HCT116 (cell line): ENCODE measurements around the gene KNDC1. TPM values are rescaled to one million over a fixed set of nuclear protein-coding genes. Genes with fewer than 3 reads are reported as not detected.

ENCODE experiments used
- ATAC-seq: fragments of 200-7000 bp; cut with Tn5 transposase; 2 replicates; pipeline ENCODE4 v1.9.1; 2020; ENCODE audit warnings: mild to moderate bottlenecking, moderate library complexity
- BruUV-seq: library from RNA; stranded (reverse); fragments of 400-500 nt; replicated peaks from 2 replicates; lab custom pipeline; 2021; lab: Mats Ljungman, UMichigan
- CTCF ChIA-PET: fragments of 300-600 bp; sonication (Branson Sonifier 250); formaldehyde crosslinking; loops from one replicate; lab custom pipeline; 2021; ENCODE audit warnings: antibody characterized with exemption; lab: Charles Lee
- POLR2A ChIA-PET: fragments of 300-600, 350-600 bp; sonication (Branson Sonifier 250); formaldehyde crosslinking; loops from one replicate; lab custom pipeline; 2021; ENCODE audit warnings: antibody characterized with exemption; lab: Charles Lee
- RAD21 ChIA-PET, 2 experiments: fragments of 300-600 bp; sonication (Branson Sonifier 250); formaldehyde crosslinking; loops; one replicate each; lab custom pipeline; 2023; ENCODE audit warnings: low total read pairs in 2 of 2; ENCODE audit not compliant: uncharacterized antibody in 2 of 2, unreplicated experiment in 2 of 2, low non-redundant PET in 1 of 2; lab: Charles Lee
- DNase-seq: peaks from one replicate; pipeline ENCODE4 v3.0.0-alpha.2; 2010; ENCODE audit warnings: low read depth, low spot score
- H2AFZ ChIP-seq: fragments of 200-600 bp; shearing (Covaris generic), sonication (generic); 2 replicates; pipeline ENCODE4 v1.6.1; 2017; ENCODE audit warnings: low read depth, mixed run types, mixed read lengths, antibody characterized with exemption, low read length; ENCODE audit not compliant: poor library complexity, severe bottlenecking
- H3K27ac ChIP-seq: 2 replicates; pipeline ENCODE4 v1.5.1; 2012; ENCODE audit warnings: low read depth, low read length
- H3K27me3 ChIP-seq: fragments of 200-600 bp; sonication (generic); 2 replicates; pipeline ENCODE4 v1.6.1; 2016; ENCODE audit warnings: mixed run types, low read length, mixed read lengths; ENCODE audit not compliant: insufficient read depth
- H3K36me3 ChIP-seq, 2 experiments: fragments of 200-500 bp in 1 of 2; fragments of 200-600 bp in 1 of 2; sonication (Bioruptor generic) in 1 of 2; sonication (generic) in 1 of 2; 2 replicates each; pipeline versions ENCODE4 v1.5.1 to v1.6.1; 2014 to 2016; ENCODE audit warnings: low read length in 2 of 2, inconsistent platforms in 1 of 2, mixed read lengths in 1 of 2, mixed run types in 1 of 2; ENCODE audit not compliant: insufficient read depth in 2 of 2, control insufficient read depth in 1 of 2
- H3K4me1 ChIP-seq, 2 experiments: fragments of 200-600 bp in 1 of 2; sonication (generic) in 1 of 2; 2 replicates each; pipeline versions ENCODE4 v1.5.1 to v1.6.1; 2012 to 2017; ENCODE audit warnings: low read length in 2 of 2, inconsistent platforms in 1 of 2, mild to moderate bottlenecking in 1 of 2, mixed read lengths in 1 of 2, mixed run types in 1 of 2, moderate library complexity in 1 of 2; ENCODE audit not compliant: insufficient read depth in 2 of 2, control insufficient read depth in 1 of 2
- H3K4me2 ChIP-seq: fragments of 200-600 bp; sonication (generic); 2 replicates; pipeline ENCODE4 v1.6.1; 2017; ENCODE audit warnings: mixed run types, low read length, mixed read lengths
- H3K4me3 ChIP-seq, 2 experiments: fragments of 200-600 bp in 1 of 2; sonication (generic) in 1 of 2; replicated peaks in 1 of 2; 2 replicates each; pipeline ENCODE4 v1.5.1; 2011 to 2016; ENCODE audit warnings: low read length in 2 of 2, control low read depth in 1 of 2, low read depth in 1 of 2, mild to moderate bottlenecking in 1 of 2, mixed read lengths in 1 of 2, mixed run types in 1 of 2
- H3K79me2 ChIP-seq: fragments of 200-600 bp; sonication (generic); 2 replicates; pipeline ENCODE4 v1.6.1; 2017; ENCODE audit warnings: mild to moderate bottlenecking, mixed run types, low read length, moderate library complexity, mixed read lengths; ENCODE audit not compliant: insufficient read depth
- H3K9ac ChIP-seq: fragments of 200-600 bp; sonication (generic); 2 replicates; pipeline ENCODE4 v1.6.1; 2016; ENCODE audit warnings: low read length, mixed read lengths
- H3K9me2 ChIP-seq: fragments of 200-600 bp; sonication (generic), shearing (Covaris generic); 2 replicates; pipeline ENCODE4 v1.6.1; 2017; ENCODE audit warnings: mixed run types, mild to moderate bottlenecking, moderate library complexity; ENCODE audit not compliant: insufficient read depth
- H3K9me3 ChIP-seq, 2 experiments: fragments of 200-500 bp in 1 of 2; fragments of 200-600 bp in 1 of 2; sonication (Bioruptor generic) in 1 of 2; sonication (generic) in 1 of 2; 2 replicates each; pipeline ENCODE4 v1.6.1; 2014 to 2017; ENCODE audit warnings: low read length in 2 of 2, mixed read lengths in 2 of 2, inconsistent platforms in 1 of 2, low read depth in 1 of 2, mild to moderate bottlenecking in 1 of 2, mixed run types in 1 of 2, moderate library complexity in 1 of 2; ENCODE audit not compliant: control insufficient read depth in 1 of 2, insufficient read depth in 1 of 2
- H4K20me1 ChIP-seq: fragments of 200-600 bp; sonication (generic), shearing (Covaris generic); 2 replicates; pipeline ENCODE4 v1.6.1; 2017; ENCODE audit warnings: mixed run types, mild to moderate bottlenecking, moderate library complexity; ENCODE audit not compliant: insufficient read depth
- CBX3 ChIP-seq: IDR thresholded peaks from 2 replicates; pipeline ENCODE4 v1.6.1; 2012; ENCODE audit warnings: low read depth
- CEBPB ChIP-seq: IDR thresholded peaks from 2 replicates; pipeline ENCODE4 v1.6.1; 2012; ENCODE audit warnings: low read depth
- CTCF ChIP-seq, 3 experiments: fragments of 200-600 bp in 1 of 3; sonication (generic) in 1 of 3; IDR thresholded peaks in 2 of 3; conservative IDR thresholded peaks in 1 of 3; 2 replicates each; pipeline ENCODE4 v1.5.1; 2012 to 2017; ENCODE audit warnings: low read depth in 2 of 3, low read length in 2 of 3, antibody characterized with exemption in 1 of 3, borderline replicate concordance in 1 of 3, control low read depth in 1 of 3, mild to moderate bottlenecking in 1 of 3, mixed read lengths in 1 of 3, mixed run types in 1 of 3, moderate library complexity in 1 of 3; ENCODE audit not compliant: insufficient read depth in 1 of 3
- EGR1 ChIP-seq: IDR thresholded peaks from 2 replicates; pipeline ENCODE4 v1.6.1; 2012; ENCODE audit warnings: low read depth
- ELF1 ChIP-seq: IDR thresholded peaks from 2 replicates; pipeline ENCODE4 v1.6.1; 2012; ENCODE audit warnings: low read depth, borderline replicate concordance
- EZH2 ChIP-seq: fragments of 200-600 bp; sonication (generic); IDR thresholded peaks from 2 replicates; pipeline ENCODE4 v1.6.1; 2017; ENCODE audit warnings: antibody characterized with exemption, mixed run types
- EZH2phosphoT487 ChIP-seq: fragments of 200-600 bp; IDR thresholded peaks from 2 replicates; pipeline ENCODE4 v1.6.1; 2018; ENCODE audit warnings: antibody characterized with exemption, borderline replicate concordance
- JUND ChIP-seq: IDR thresholded peaks from 2 replicates; pipeline ENCODE4 v1.6.1; 2012
- POLR2A ChIP-seq: IDR thresholded peaks from 2 replicates; pipeline ENCODE4 v1.7.0; 2011; ENCODE audit warnings: borderline replicate concordance; ENCODE audit not compliant: insufficient read depth, insufficient read length; ENCODE audit errors: extremely low read depth
- POLR2AphosphoS5 ChIP-seq: IDR thresholded peaks from 2 replicates; pipeline ENCODE4 v1.6.1; 2011; ENCODE audit warnings: mild to moderate bottlenecking, low read depth, low read length, moderate library complexity
- RAD21 ChIP-seq: IDR thresholded peaks from 2 replicates; pipeline ENCODE4 v1.6.1; 2012; ENCODE audit warnings: low read depth, mild to moderate bottlenecking
- SIN3A ChIP-seq: IDR thresholded peaks from 2 replicates; pipeline ENCODE4 v1.6.1; 2012; ENCODE audit warnings: low read depth
- SP1 ChIP-seq: IDR thresholded peaks from 2 replicates; pipeline ENCODE4 v1.6.1; 2012; ENCODE audit warnings: low read depth
- SRF ChIP-seq: IDR thresholded peaks from 2 replicates; pipeline ENCODE4 v1.6.1; 2012; ENCODE audit warnings: low read depth
- TCF7L2 ChIP-seq: IDR thresholded peaks from 2 replicates; pipeline ENCODE4 v1.7.0; 2011; ENCODE audit warnings: borderline replicate concordance, inconsistent platforms; ENCODE audit not compliant: insufficient read depth, insufficient read length; ENCODE audit errors: extremely low read depth
- ZBTB33 ChIP-seq: IDR thresholded peaks from 2 replicates; pipeline ENCODE4 v1.6.1; 2011; ENCODE audit warnings: mild to moderate bottlenecking, low read length, moderate library complexity; ENCODE audit not compliant: insufficient replicate concordance; ENCODE audit errors: extremely low read depth
- intact Hi-C: fragments of 100-400 bp; cut with micrococcal nuclease; formaldehyde crosslinking; loops from 2 replicates; pipeline ENCODE4 v1.10.0; 2022
- total RNA-seq: library from RNA; stranded (reverse); gene quantifications from one replicate; pipeline ENCODE4 v1.2.1, GENCODE V29; 2021; ENCODE audit not compliant: unreplicated experiment
- TF ChIP-seq, protein P1 (sequence below): IDR thresholded peaks from 2 replicates; pipeline ENCODE4 v1.6.1; 2012; ENCODE audit warnings: low read depth
- TF ChIP-seq, protein P2 (sequence below): IDR thresholded peaks from 2 replicates; pipeline ENCODE4 v1.6.1; 2012
- TF ChIP-seq, protein P3 (sequence below): IDR thresholded peaks from 2 replicates; pipeline ENCODE4 v1.6.1; 2012

Gene KNDC1
- total RNA-seq, 1 experiment from 2014 or later: 3.6 TPM

DNA sequence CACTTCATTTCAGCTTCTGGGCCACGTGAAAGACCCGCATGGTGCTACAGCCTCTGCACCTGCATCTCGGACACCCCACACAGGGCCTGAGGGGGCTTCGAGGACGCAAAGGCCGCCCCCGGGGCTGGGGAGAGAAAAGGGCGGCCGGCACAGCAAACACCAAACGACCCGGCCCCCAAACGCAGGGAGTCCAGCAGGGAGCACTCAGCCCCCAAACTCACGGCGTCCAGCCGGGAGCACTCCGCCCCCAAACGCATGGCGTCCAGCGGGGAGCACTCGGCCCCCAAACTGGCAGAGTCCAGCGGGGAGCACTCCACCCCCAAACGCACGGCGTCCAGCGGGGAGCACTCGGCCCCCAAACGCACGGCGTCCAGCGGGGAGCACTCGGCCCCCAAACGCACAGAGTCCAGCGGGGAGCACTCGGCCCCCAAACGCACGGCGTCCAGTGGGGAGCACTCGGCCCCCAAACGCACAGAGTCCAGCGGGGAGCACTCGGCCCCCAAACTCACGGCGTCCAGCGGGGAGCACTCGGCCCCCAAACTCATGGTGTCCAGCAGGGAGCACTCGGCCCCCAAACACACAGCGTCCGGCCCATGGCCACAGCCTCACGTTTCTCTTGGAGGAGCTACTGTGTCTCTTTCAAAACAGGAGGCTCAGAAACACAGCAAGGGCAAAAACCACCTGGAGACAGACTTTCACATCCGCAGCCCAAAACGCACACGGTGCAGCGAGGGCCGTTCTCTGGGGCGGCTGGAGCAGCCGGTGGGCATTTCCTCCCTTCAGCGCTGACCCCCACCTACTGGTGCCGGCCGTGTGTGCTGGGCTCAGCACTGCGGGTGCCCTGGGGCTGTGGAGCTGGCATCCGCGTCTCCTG lies 43.0 kb downstream of the KNDC1 start:
- CTCF ChIA-PET: no interaction called here

More for the DNA sequence above, 43.0 kb downstream of the KNDC1 start:
- H3K4me2 ChIP-seq: no peak overlapping the region
- H3K9me3 ChIP-seq: no peaks in the 10 kb centered on the region
- RAD21 ChIA-PET: no interaction called here
- H2AFZ ChIP-seq: no peak overlapping the region
- H3K79me2 ChIP-seq: no peaks in the 10 kb centered on the region
- no TSS peak for BruUV-seq
- DNase-seq (no peak), ATAC-seq (no peak)
- H3K27ac ChIP-seq: no peak overlapping the region
- H4K20me1 ChIP-seq: no peaks in the 10 kb centered on the region
- no peaks in the 10 kb centered on the region for H3K9me2 ChIP-seq
- POLR2A ChIA-PET: no interaction called here
- H3K4me1 ChIP-seq: no peaks in the 10 kb centered on the region
- H3K4me3 ChIP-seq: no peak overlapping the region
- no peaks in the 10 kb centered on the region for H3K36me3 ChIP-seq
- no peaks in the 10 kb centered on the region for H3K27me3 ChIP-seq
- intact Hi-C loops: no loop called here
- no peak overlapping the region for H3K9ac ChIP-seq
- TF ChIP-seq POLR2A (no peak), EZH2 (no peak), RAD21 (no peak), EGR1 (no peak), JUND (no peak), CTCF (IDR thresholded peaks at IDR 0.05 in 2 of 3, conservative IDR thresholded peaks at IDR 0.05 in 1 of 3; ENCODE audit: borderline replicate concordance in 1 of 3, insufficient read depth in 1 of 3, low read depth in 2 of 3, low read length in 2 of 3) (no peak), SRF (no peak), POLR2AphosphoS5 (no peak), ZBTB33 (no peak), ELF1 (no peak), TCF7L2 (no peak), SIN3A (no peak), CBX3 (no peak), SP1 (no peak), EZH2phosphoT487 (no peak), CEBPB (no peak)
- TF ChIP-seq, protein P1, sequence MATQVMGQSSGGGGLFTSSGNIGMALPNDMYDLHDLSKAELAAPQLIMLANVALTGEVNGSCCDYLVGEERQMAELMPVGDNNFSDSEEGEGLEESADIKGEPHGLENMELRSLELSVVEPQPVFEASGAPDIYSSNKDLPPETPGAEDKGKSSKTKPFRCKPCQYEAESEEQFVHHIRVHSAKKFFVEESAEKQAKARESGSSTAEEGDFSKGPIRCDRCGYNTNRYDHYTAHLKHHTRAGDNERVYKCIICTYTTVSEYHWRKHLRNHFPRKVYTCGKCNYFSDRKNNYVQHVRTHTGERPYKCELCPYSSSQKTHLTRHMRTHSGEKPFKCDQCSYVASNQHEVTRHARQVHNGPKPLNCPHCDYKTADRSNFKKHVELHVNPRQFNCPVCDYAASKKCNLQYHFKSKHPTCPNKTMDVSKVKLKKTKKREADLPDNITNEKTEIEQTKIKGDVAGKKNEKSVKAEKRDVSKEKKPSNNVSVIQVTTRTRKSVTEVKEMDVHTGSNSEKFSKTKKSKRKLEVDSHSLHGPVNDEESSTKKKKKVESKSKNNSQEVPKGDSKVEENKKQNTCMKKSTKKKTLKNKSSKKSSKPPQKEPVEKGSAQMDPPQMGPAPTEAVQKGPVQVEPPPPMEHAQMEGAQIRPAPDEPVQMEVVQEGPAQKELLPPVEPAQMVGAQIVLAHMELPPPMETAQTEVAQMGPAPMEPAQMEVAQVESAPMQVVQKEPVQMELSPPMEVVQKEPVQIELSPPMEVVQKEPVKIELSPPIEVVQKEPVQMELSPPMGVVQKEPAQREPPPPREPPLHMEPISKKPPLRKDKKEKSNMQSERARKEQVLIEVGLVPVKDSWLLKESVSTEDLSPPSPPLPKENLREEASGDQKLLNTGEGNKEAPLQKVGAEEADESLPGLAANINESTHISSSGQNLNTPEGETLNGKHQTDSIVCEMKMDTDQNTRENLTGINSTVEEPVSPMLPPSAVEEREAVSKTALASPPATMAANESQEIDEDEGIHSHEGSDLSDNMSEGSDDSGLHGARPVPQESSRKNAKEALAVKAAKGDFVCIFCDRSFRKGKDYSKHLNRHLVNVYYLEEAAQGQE: no peak
- TF ChIP-seq, protein P2, sequence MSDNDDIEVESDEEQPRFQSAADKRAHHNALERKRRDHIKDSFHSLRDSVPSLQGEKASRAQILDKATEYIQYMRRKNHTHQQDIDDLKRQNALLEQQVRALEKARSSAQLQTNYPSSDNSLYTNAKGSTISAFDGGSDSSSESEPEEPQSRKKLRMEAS: no peak
- TF ChIP-seq, protein P3, sequence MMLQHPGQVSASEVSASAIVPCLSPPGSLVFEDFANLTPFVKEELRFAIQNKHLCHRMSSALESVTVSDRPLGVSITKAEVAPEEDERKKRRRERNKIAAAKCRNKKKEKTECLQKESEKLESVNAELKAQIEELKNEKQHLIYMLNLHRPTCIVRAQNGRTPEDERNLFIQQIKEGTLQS: no peak
